Thyroid gland (tissue), 4 donors: ENCODE results near the gene SPRED2.

Source experiments
- CTCF ChIP-seq, 6 experiments: fragments of 200-600 bp in 3 of 6; fragments of 450-650 bp in 3 of 6; sonication (generic) in 3 of 6; IDR thresholded peaks; one replicate each; pipeline ENCODE4 v1.5.1; 2016 to 2019; ENCODE audit warnings: antibody characterized with exemption in 6 of 6, mild to moderate bottlenecking in 2 of 6, inconsistent platforms in 1 of 6, moderate library complexity in 1 of 6
- POLR2A ChIP-seq, 2 donors: fragments of 450-650 bp; IDR thresholded peaks; one replicate each; pipeline ENCODE4 v1.6.1; 2017; ENCODE audit warnings: antibody characterized with exemption in 2 of 2, mild to moderate bottlenecking in 2 of 2, moderate library complexity in 1 of 2

GRCh38 chr2:65377556-65378192 is 54.7 kb downstream of the SPRED2 start:
- no peak for TF ChIP-seq POLR2A (IDR thresholded peaks at IDR 0.05)
- TF ChIP-seq CTCF (IDR thresholded peaks at IDR 0.05) = no peak
